Suprapubic skin (tissue), 4 donors: ENCODE data around the gene DLL4. TPM values are rescaled to one million over a fixed set of nuclear protein-coding genes. Genes with fewer than 3 reads are reported as not detected.
"Not testable (repeated sequence)": the region's sequence is repeated elsewhere in the genome, so short reads cannot be mapped to it uniquely, and the experiment has no call there.

ENCODE experiments used
- DNase-seq, 2 donors: peaks; one replicate each; pipeline ENCODE4 v3.0.0-alpha.2; 2019; ENCODE audit warnings: low spot score in 2 of 2
- H3K27ac ChIP-seq: fragments of 200-600 bp; sonication (generic); one replicate; pipeline ENCODE4 v1.5.1; 2019
- H3K27me3 ChIP-seq: fragments of 200-600 bp; sonication (generic); one replicate; pipeline ENCODE4 v1.5.1; 2019
- H3K36me3 ChIP-seq: fragments of 200-600 bp; sonication (generic); one replicate; pipeline ENCODE4 v1.5.1; 2019
- H3K4me1 ChIP-seq: fragments of 200-600 bp; sonication (generic); one replicate; pipeline ENCODE4 v1.5.1; 2019
- H3K4me3 ChIP-seq: fragments of 200-600 bp; sonication (generic); one replicate; pipeline ENCODE4 v1.5.1; 2019; ENCODE audit warnings: mild to moderate bottlenecking
- H3K9me3 ChIP-seq: fragments of 200-600 bp; sonication (generic); one replicate; pipeline ENCODE4 v1.5.1; 2019
- EP300 ChIP-seq: sonication (generic); formaldehyde crosslinking; IDR thresholded peaks from one replicate; pipeline ENCODE4 v1.6.1; 2017; ENCODE audit warnings: antibody characterized with exemption
- POLR2A ChIP-seq, 2 donors: fragments of 450-650 bp; IDR thresholded peaks; one replicate each; pipeline ENCODE4 v1.6.1; 2017; ENCODE audit warnings: antibody characterized with exemption in 2 of 2, mild to moderate bottlenecking in 2 of 2, moderate library complexity in 2 of 2
- POLR2AphosphoS5 ChIP-seq, 3 donors: sonication (generic); formaldehyde crosslinking; IDR thresholded peaks; one replicate each; pipeline ENCODE4 v1.6.1; 2017; ENCODE audit warnings: antibody characterized with exemption in 3 of 3
- WGBS: methylation state at CpG from one replicate; pipeline ENCODE4 v1.1.5; 2018; 5-methylcytosine and 5-hydroxymethylcytosine counted together
- total RNA-seq, 4 donors: library from RNA; depleted of rRNA; stranded (reverse); fragments of >200 nt; gene quantifications; one replicate each; pipeline ENCODE4 v1.1.0, GENCODE V29; 2016
- TF ChIP-seq, protein P1 (sequence below), 2 donors: fragments of 200-600 bp in 1 of 2; fragments of 450-650 bp in 1 of 2; sonication (generic) in 1 of 2; IDR thresholded peaks; one replicate each; pipeline ENCODE4 v1.5.1; 2016 to 2019; ENCODE audit warnings: antibody characterized with exemption in 2 of 2, mild to moderate bottlenecking in 1 of 2, moderate library complexity in 1 of 2

The DLL4 gene
- total RNA-seq, 4 donors from 2014 or later: 0.47 to 5.3 (median 2.6) TPM

DNA sequence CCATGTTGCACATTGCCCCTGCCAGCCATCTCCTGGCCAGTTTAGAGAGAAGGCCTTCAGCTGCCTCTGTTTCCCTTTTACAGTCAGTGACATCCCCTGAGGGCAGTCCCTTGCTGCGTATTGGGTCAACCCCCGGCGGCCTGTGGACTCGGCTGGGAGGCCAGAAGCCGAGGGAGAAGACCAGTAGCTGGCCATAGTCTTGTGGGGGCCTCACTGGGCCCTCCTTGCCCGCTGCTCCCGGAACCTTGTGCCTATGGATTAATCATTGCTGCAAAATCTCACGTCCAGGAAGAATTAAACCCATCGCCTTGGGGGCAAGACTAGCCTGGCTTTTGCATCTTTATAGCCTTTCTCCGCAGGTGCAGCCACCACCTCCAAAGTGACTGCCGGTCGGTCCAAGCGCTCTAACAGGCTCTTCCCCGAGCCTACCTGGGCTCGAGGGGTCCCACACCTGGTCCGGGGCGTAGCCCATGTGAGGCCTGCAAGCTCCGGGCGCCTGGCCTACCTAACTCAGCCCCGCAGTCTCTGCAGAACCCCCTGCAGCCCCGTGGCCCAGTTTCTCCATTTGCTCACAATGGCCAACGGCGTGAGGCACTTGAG lies 23.3 kb downstream of the DLL4 start:
- Histone ChIP-seq H3K36me3 (no peaks in the 10 kb centered on the region), H3K27ac (no peak overlapping the region), H3K27me3 (no peaks in the 10 kb centered on the region), H3K9me3 (no peaks in the 10 kb centered on the region), H3K4me3 (peak overlapping the region; percentile 65), H3K4me1 (peaks cover 24% of the 10 kb centered on the region)
- TF ChIP-seq EP300: no peak
- TF ChIP-seq, protein P1, sequence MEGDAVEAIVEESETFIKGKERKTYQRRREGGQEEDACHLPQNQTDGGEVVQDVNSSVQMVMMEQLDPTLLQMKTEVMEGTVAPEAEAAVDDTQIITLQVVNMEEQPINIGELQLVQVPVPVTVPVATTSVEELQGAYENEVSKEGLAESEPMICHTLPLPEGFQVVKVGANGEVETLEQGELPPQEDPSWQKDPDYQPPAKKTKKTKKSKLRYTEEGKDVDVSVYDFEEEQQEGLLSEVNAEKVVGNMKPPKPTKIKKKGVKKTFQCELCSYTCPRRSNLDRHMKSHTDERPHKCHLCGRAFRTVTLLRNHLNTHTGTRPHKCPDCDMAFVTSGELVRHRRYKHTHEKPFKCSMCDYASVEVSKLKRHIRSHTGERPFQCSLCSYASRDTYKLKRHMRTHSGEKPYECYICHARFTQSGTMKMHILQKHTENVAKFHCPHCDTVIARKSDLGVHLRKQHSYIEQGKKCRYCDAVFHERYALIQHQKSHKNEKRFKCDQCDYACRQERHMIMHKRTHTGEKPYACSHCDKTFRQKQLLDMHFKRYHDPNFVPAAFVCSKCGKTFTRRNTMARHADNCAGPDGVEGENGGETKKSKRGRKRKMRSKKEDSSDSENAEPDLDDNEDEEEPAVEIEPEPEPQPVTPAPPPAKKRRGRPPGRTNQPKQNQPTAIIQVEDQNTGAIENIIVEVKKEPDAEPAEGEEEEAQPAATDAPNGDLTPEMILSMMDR (IDR thresholded peaks at IDR 0.05): no peak
- TF ChIP-seq POLR2A (IDR thresholded peaks at IDR 0.05): no peak
- TF ChIP-seq POLR2AphosphoS5 (IDR thresholded peaks at IDR 0.05): no peak
- WGBS: 71% methylated on average over 14 of the region's 23 CpGs
- no peak for DNase-seq

DNA sequence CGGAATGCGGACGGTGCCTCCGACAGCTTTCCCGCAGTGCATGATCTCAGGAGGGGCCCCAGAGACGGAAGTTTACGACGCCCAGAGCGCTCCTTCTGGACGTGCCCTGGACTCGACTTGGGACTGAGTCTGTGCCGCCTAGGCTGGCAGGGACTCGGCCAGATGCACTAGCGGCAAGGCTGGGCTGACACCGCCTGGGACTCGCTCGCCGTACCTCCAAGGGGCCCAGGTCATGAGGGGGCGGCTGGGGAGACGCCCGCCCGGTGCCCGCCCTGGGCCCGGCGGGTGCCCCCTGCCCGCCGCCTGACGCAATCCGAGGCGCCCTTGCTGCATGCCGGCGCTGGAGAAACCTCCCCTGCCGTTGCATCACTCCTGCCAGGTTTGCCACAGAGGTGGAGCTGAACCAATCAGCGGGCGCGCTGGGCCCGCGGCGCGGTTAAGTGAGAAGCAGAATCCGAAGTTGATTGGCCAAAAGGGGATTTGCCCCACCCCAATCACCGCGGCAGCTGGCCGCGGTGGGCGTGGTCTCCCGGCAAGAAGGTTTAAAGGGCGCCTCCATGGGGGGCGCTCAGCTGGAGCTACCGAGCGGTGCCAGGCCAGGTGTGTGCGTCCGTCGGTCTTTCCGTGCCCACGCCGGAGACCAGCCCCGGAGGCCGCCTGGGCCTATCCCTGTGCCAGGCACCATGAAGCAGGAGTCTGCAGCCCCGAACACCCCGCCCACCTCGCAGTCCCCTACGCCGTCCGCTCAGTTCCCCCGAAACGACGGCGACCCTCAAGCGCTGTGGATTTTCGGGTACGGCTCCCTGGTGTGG lies 24.0 kb downstream of the DLL4 start, which contains the start of gene CHAC1:
TSS of gene CHAC1 (plus strand) at position 571 of the 812 bp plus-strand sequence. CDS start at position 684, 113 bp downstream.
- Histone ChIP-seq H3K27me3 (no peaks in the 10 kb centered on the region), H3K4me1 (peaks cover 24% of the 10 kb centered on the region), H3K4me3 (peak within 1 kb of the TSS; percentile 65), H3K27ac (no peak within 1 kb of the TSS), H3K36me3 (no peaks in the 10 kb centered on the region), H3K9me3 (no peaks in the 10 kb centered on the region)
- TF ChIP-seq EP300: no peak
- no peak for TF ChIP-seq POLR2AphosphoS5 (IDR thresholded peaks at IDR 0.05)
- TF ChIP-seq, protein P1 (IDR thresholded peaks at IDR 0.05): no peak
- no peak for TF ChIP-seq POLR2A (IDR thresholded peaks at IDR 0.05)
- WGBS: 0% methylated on average over 13 of the region's 72 CpGs
- peak; percentile 93 to 95 for DNase-seq

DNA sequence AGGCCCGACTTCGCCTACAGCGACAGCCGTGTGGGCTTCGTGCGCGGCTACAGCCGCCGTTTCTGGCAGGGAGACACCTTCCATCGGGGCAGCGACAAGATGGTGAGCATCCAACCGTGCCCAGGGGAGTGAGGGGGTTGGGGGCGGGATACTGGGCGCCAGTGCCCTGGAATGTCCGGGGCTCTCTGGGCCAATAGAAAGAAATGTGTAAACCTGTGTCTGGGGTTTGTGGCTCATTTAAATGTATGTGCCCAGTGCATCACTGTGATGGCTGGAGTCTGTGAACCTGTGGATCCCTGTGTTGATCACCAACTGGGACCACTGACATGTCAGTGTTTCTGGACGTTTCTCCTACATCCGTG lies 24.6 kb downstream of the DLL4 start:
- 0% methylated on average over 7 of the region's 17 CpGs for WGBS
- H3K27ac ChIP-seq: no peak overlapping the region
- H3K4me1 ChIP-seq: peaks cover 24% of the 10 kb centered on the region
- H3K36me3 ChIP-seq: no peaks in the 10 kb centered on the region
- no peak for TF ChIP-seq POLR2A (IDR thresholded peaks at IDR 0.05)
- TF ChIP-seq, protein P1 (IDR thresholded peaks at IDR 0.05): no peak
- no peak for TF ChIP-seq EP300
- no peak for TF ChIP-seq POLR2AphosphoS5 (IDR thresholded peaks at IDR 0.05)
- no peak for DNase-seq
- H3K27me3 ChIP-seq: no peaks in the 10 kb centered on the region
- H3K9me3 ChIP-seq: no peaks in the 10 kb centered on the region
- H3K4me3 ChIP-seq: peak overlapping the region; percentile 65

DNA sequence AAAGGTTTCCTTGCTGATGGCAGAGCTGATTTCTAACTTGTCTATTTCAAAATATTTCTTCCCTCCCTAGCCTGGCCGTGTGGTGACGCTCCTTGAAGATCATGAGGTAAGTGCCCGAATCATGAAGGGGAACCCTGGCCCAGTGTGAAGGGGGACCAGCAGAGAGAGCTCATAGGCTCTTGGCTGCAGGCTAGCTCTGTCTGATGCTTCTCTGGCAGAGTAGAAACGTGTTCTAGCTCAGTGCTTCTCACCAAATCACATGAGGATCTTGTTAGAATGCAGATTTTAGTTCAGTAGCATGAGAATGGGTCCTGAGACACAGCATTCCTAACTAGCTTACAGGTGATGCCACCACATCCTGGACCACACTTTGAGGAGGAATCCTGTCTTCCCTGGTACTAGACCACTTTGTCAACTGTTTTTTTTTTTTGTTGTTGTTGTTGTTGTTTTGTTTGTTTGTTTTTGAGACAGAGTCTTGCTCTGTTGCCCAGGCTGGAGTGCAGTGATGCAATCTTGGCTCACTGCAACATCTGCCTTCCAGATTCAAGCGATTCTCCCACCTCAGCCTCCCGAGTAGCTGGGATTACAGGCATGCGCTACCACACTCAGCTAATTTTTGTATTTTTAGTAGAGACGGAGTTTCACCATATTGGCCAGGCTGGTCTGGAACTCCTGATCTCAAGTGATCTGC lies 25.2 kb downstream of the DLL4 start:
- not testable (repeated sequence) for H3K27ac ChIP-seq, H3K4me3 ChIP-seq, H3K27me3 ChIP-seq, H3K36me3 ChIP-seq, DNase-seq, H3K9me3 ChIP-seq
- 76% methylated on average over 8 of the region's 8 CpGs for WGBS
- peaks cover 23% of the 10 kb centered on the region for H3K4me1 ChIP-seq

DNA sequence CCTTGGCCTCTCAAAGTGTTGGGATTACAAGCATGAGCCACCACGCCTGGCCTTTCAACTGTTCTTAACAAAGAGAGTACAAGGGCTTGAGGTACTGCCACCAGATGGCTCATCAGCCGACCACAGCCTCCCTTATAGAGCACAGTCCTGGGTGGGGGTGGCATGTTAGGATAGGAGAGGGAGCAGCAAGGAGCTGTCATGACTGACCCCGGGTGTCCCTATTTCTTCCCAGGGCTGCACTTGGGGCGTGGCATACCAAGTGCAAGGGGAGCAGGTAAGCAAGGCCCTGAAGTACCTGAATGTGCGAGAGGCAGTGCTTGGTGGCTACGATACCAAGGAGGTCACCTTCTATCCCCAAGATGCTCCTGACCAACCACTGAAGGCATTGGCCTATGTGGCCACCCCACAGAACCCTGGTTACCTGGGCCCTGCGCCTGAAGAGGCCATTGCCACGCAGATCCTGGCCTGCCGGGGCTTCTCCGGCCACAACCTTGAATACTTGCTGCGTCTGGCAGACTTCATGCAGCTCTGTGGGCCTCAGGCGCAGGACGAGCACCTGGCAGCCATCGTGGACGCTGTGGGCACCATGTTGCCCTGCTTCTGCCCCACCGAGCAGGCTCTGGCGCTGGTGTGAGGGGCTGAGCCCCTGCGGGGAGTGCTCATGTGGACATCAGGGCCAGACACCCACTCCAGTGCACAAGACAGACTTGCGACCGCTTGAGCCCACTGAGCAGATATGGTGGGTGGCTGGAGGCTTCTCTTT lies 26.2 kb downstream of the DLL4 start:
- TF ChIP-seq, protein P1 (IDR thresholded peaks at IDR 0.05): no peak
- TF ChIP-seq POLR2A (IDR thresholded peaks at IDR 0.05) (no peak), POLR2AphosphoS5 (IDR thresholded peaks at IDR 0.05) (no peak), EP300 (no peak)
- Histone ChIP-seq H3K4me1 (peaks cover 15% of the 10 kb centered on the region), H3K4me3 (no peak overlapping the region), H3K27me3 (no peaks in the 10 kb centered on the region), H3K9me3 (no peaks in the 10 kb centered on the region), H3K36me3 (no peaks in the 10 kb centered on the region), H3K27ac (no peak overlapping the region)
- WGBS: 67% methylated on average over 6 of the region's 20 CpGs
- DNase-seq: no peak
